CD14-positive monocyte (primary cell): ENCODE data around the gene PTTG1IP. TPM values are rescaled to one million over a fixed set of nuclear protein-coding genes. Genes with fewer than 3 reads are reported as not detected.

Experiments
- DNase-seq, 3 donors: peaks; one replicate each; pipeline ENCODE4 v3.0.0-alpha.2; 2011 to 2022
- H2AFZ ChIP-seq: 2 replicates; pipeline ENCODE4 v1.6.0; 2012; ENCODE audit warnings: mild to moderate bottlenecking, low read depth, low read length, inconsistent platforms; ENCODE audit not compliant: insufficient read depth, poor library complexity, severe bottlenecking
- H3K27ac ChIP-seq, 2 donors: 1 replicate in 1 of 2; 2 replicates in 1 of 2; pipeline ENCODE4 v1.5.1; 2012 to 2013; ENCODE audit warnings: low read length in 2 of 2, control low read depth in 1 of 2, inconsistent platforms in 1 of 2, low read depth in 1 of 2, mild to moderate bottlenecking in 1 of 2
- H3K27me3 ChIP-seq, 2 donors: one replicate each; pipeline versions ENCODE4 v1.6.0 to v1.6.1; 2011 to 2013; ENCODE audit warnings: low read length in 2 of 2; ENCODE audit not compliant: control insufficient read depth in 2 of 2, insufficient read depth in 2 of 2
- H3K36me3 ChIP-seq, 2 donors: replicated peaks in 1 of 2; 1 replicate in 1 of 2; 2 replicates in 1 of 2; pipeline versions ENCODE4 v1.5.1 to v1.6.1; 2012 to 2013; ENCODE audit warnings: low read length in 2 of 2, control low read depth in 1 of 2, inconsistent platforms in 1 of 2, mild to moderate bottlenecking in 1 of 2; ENCODE audit not compliant: insufficient read depth in 2 of 2, control insufficient read depth in 1 of 2
- H3K4me1 ChIP-seq, 2 donors: 1 replicate in 1 of 2; 2 replicates in 1 of 2; pipeline versions ENCODE4 v1.5.1 to v1.6.1; 2012 to 2013; ENCODE audit warnings: low read length in 2 of 2, control low read depth in 1 of 2, inconsistent platforms in 1 of 2, mild to moderate bottlenecking in 1 of 2, moderate library complexity in 1 of 2; ENCODE audit not compliant: insufficient read depth in 2 of 2, control insufficient read depth in 1 of 2
- H3K4me2 ChIP-seq: replicated peaks from 2 replicates; pipeline ENCODE3; 2012; ENCODE audit warnings: low read length, moderate library complexity, mild to moderate bottlenecking; ENCODE audit not compliant: poor library complexity, severe bottlenecking; ENCODE audit errors: extremely low read depth
- H3K4me3 ChIP-seq, 3 experiments: fragments of 200-600 bp in 1 of 3; sonication (generic) in 1 of 3; replicated peaks in 1 of 3; 1 replicate in 2 of 3; 2 replicates in 1 of 3; pipeline ENCODE4 v1.5.1; 2011 to 2013; ENCODE audit warnings: low read length in 3 of 3, mild to moderate bottlenecking in 3 of 3, control low read depth in 2 of 3, low read depth in 2 of 3, inconsistent platforms in 1 of 3, moderate library complexity in 1 of 3
- H3K79me2 ChIP-seq: 2 replicates; pipeline ENCODE4 v1.6.0; 2012; ENCODE audit warnings: mild to moderate bottlenecking, control low read depth, inconsistent platforms, low read length, moderate library complexity; ENCODE audit not compliant: insufficient read depth
- H3K9ac ChIP-seq: 2 replicates; pipeline ENCODE4 v1.6.0; 2017; ENCODE audit warnings: low read length, mild to moderate bottlenecking; ENCODE audit not compliant: insufficient read depth, poor library complexity, severe bottlenecking
- H3K9me3 ChIP-seq, 2 donors: replicated peaks in 1 of 2; 1 replicate in 1 of 2; 2 replicates in 1 of 2; pipeline versions ENCODE4 v1.5.1 to v1.6.1; 2012 to 2013; ENCODE audit warnings: low read length in 2 of 2, control low read depth in 1 of 2; ENCODE audit not compliant: control insufficient read depth in 1 of 2, insufficient read depth in 1 of 2
- H4K20me1 ChIP-seq: 2 replicates; pipeline ENCODE4 v1.6.0; 2012; ENCODE audit warnings: mild to moderate bottlenecking, low read length, control low read depth, moderate library complexity; ENCODE audit not compliant: insufficient read depth
- H3K27ac Mint-ChIP-seq, 7 donors: one replicate each; pipeline ENCODE4 v1.8.0; 2020; ENCODE audit warnings: mild to moderate bottlenecking in 7 of 7, mixed read lengths in 7 of 7, moderate library complexity in 6 of 7, inconsistent platforms in 2 of 7
- H3K27me3 Mint-ChIP-seq, 3 donors: one replicate each; pipeline ENCODE4 v1.8.0; 2021 to 2022; ENCODE audit warnings: low read depth in 3 of 3, mild to moderate bottlenecking in 3 of 3, mixed read lengths in 3 of 3, moderate library complexity in 3 of 3, inconsistent platforms in 1 of 3
- H3K36me3 Mint-ChIP-seq, 2 donors: one replicate each; pipeline ENCODE4 v1.8.0; 2020; ENCODE audit warnings: mixed read lengths in 2 of 2, inconsistent platforms in 1 of 2, mild to moderate bottlenecking in 1 of 2
- H3K4me1 Mint-ChIP-seq: one replicate; pipeline ENCODE4 v1.8.0; 2020; ENCODE audit warnings: mild to moderate bottlenecking, mixed read lengths
- H3K4me3 Mint-ChIP-seq, 2 donors: one replicate each; pipeline ENCODE4 v1.8.0; 2020; ENCODE audit warnings: mild to moderate bottlenecking in 2 of 2, mixed read lengths in 2 of 2, moderate library complexity in 1 of 2
- H3K9me3 Mint-ChIP-seq, 7 donors: one replicate each; pipeline ENCODE4 v1.8.0; 2020 to 2022; ENCODE audit warnings: mixed read lengths in 7 of 7, mild to moderate bottlenecking in 6 of 7, moderate library complexity in 6 of 7, inconsistent platforms in 2 of 7
- CTCF ChIP-seq: fragments of 200-600 bp; IDR thresholded peaks from one replicate; pipeline ENCODE4 v1.8.0; 2022; ENCODE audit warnings: antibody characterized with exemption, mild to moderate bottlenecking
- WGBS: methylation state at CpG from one replicate; pipeline ENCODE4 v1.1.5; 2013; ENCODE audit warnings: missing lambda C conversion rate; ENCODE audit not compliant: insufficient coverage; 5-methylcytosine and 5-hydroxymethylcytosine counted together
- intact Hi-C, 2 donors: fragments of 100-400 bp; cut with micrococcal nuclease; formaldehyde crosslinking; loops; one replicate each; pipeline versions ENCODE4 v1.15.0 to v1.15.1; 2023
- polyA minus RNA-seq: library from RNA; depleted of rRNA, polyadenylated mRNA; stranded (reverse); fragments of >200 nt; gene quantifications from 2 replicates; pipeline ENCODE4 v1.2.3, GENCODE V29; 2012
- polyA plus RNA-seq, 3 donors: library from polyadenylated mRNA; depleted of rRNA in 1 of 3; unstranded in 2 of 3; stranded (reverse) in 1 of 3; fragments of 300-500 nt in 2 of 3; fragments of >200 nt in 1 of 3; fragmentation: Illumina TruSeq in 2 of 3; gene quantifications; 1 replicate in 2 of 3; 2 replicates in 1 of 3; pipeline ENCODE4 v1.2.3, GENCODE V29; 2012 to 2021
- total RNA-seq, 12 experiments: library from RNA in 1 of 12; stranded (reverse) in 1 of 12; fragments of 120-200 nt in 1 of 12; gene quantifications; one replicate each; pipeline ENCODE4 v1.2.4 and lab custom pipeline; 2013 to 2026; ENCODE audit warnings: mixed read lengths in 6 of 12, inconsistent platforms in 1 of 12

Gene PTTG1IP
- 168 TPM for total RNA-seq (2013)
- polyA plus RNA-seq, result 100 to 1,000 TPM; 118 to 238 (median 206) TPM
- polyA minus RNA-seq, result 88.1 and 126 TPM in 2 replicates
- total RNA-seq (lab: John Stamatoyannopoulos, UW), result 96.5 to 158 (median 128) reads per million in 11 experiments

GRCh38 chr21:44873356-44874239 is at the start of gene PTTG1IP:
TSS of gene PTTG1IP (minus strand) at chr21:44873690. CDS start at chr21:44873616, 74 bp downstream.
- Mint-ChIP-seq H3K4me1 (peaks cover 74% of the 10 kb centered on the region), H3K36me3 (peaks cover 7% of the 10 kb centered on the region in 2 donors), H3K27ac (peak within 1 kb of the TSS; percentile 97 to 99 (median 98)), H3K27me3 (no peaks in the 10 kb centered on the region), H3K4me3 (peak within 1 kb of the TSS; percentile 92 to 97), H3K9me3 (peaks cover 0 to 3% (median 0%) of the 10 kb centered on the region in 7 donors)
- H3K27ac ChIP-seq, result peak within 1 kb of the TSS; percentile 92 to 98
- peaks cover 0 to 4% of the 10 kb centered on the region in 2 donors for H3K36me3 ChIP-seq
- H2AFZ ChIP-seq, result peak within 1 kb of the TSS; percentile 51
- no peak for TF ChIP-seq CTCF
- H3K4me1 ChIP-seq, result peaks cover 82 to 91% of the 10 kb centered on the region in 2 donors
- H4K20me1 ChIP-seq, result peaks cover 46% of the 10 kb centered on the region
- peak within 1 kb of the TSS; percentile 75 to 92 (median 85) for H3K4me3 ChIP-seq
- H3K79me2 ChIP-seq, result peaks cover 74% of the 10 kb centered on the region
- no peaks in the 10 kb centered on the region for H3K27me3 ChIP-seq
- WGBS, result under 1% methylated on average over 115 of the region's 123 CpGs
- peak; percentile 95 to 98 (median 95) for DNase-seq
- intact Hi-C loops, result loop anchor here (2.0 to 5.0 kb wide), 3 partner anchors 34 to 56 kb away; partner anchors contain the start of gene SUMO3 (in 2 of the 2)
- H3K4me2 ChIP-seq, result peak within 1 kb of the TSS; percentile 92
- peak within 1 kb of the TSS; percentile 82 for H3K9ac ChIP-seq
- no peaks in the 10 kb centered on the region for H3K9me3 ChIP-seq

DNA sequence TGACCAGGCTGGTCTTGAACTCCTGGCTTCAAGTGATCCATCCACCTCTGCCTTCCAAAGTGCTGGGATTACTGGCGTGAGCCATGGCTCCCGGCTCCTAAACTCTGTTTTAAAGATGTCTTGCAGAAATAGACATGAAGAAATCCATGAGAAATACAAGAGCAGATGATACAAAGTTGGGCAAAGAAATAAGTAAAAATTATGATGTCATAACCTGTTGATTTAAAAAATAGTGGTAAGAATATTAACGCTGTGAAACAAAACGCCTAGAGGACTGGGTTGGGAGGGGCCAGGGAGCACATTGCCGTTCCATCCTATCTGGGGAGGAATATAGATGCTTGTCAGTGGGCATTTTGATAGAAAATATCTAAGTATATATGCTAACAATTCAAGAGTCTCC is 48.4 kb upstream of the PTTG1IP start:
- WGBS, result 100% methylated on average over 1 of the region's 5 CpGs
- no peaks in the 10 kb centered on the region for H3K9me3 ChIP-seq
- no peaks in the 10 kb centered on the region for H3K27me3 ChIP-seq
- TF ChIP-seq CTCF, result no peak
- peaks cover 38% of the 10 kb centered on the region for H4K20me1 ChIP-seq
- Mint-ChIP-seq H3K4me1 (peaks cover 81% of the 10 kb centered on the region), H3K9me3 (peaks cover 0 to 2% (median 0%) of the 10 kb centered on the region in 7 donors), H3K27ac (peak overlapping the region; percentile 86 to 99 (median 92)), H3K36me3 (peaks cover 18 to 29% of the 10 kb centered on the region in 2 donors), H3K27me3 (no peaks in the 10 kb centered on the region), H3K4me3 (peak overlapping the region; percentile 64 to 100)
- peak overlapping the region; percentile 65 to 87 for H3K27ac ChIP-seq
- peak overlapping the region; percentile 84 to 99 (median 98) for H3K4me3 ChIP-seq
- H3K4me2 ChIP-seq, result peak overlapping the region; percentile 87
- DNase-seq, result no peak
- H2AFZ ChIP-seq, result no peak overlapping the region
- H3K4me1 ChIP-seq, result peaks cover 83 to 88% of the 10 kb centered on the region in 2 donors
- H3K9ac ChIP-seq, result no peak overlapping the region
- peaks cover 81% of the 10 kb centered on the region for H3K79me2 ChIP-seq
- intact Hi-C loops, result loop anchor here in 1 of 2 donors (5.0 kb wide), 1 partner anchor 120 kb away; the partner anchor contains the start of gene UBE2G2
- peaks cover 17 to 20% of the 10 kb centered on the region in 2 donors for H3K36me3 ChIP-seq
